GM19467 (cell line): Measurements from ENCODE around the gene UBE2G2.

Source experiments
- ATAC-seq: cut with Tn5 transposase; IDR thresholded peaks from one replicate; pipeline ENCODE4 v1.9.1; 2021; ENCODE audit warnings: mild to moderate bottlenecking, moderate library complexity; ENCODE audit not compliant: unreplicated experiment

UBE2G2 gene

DNA sequence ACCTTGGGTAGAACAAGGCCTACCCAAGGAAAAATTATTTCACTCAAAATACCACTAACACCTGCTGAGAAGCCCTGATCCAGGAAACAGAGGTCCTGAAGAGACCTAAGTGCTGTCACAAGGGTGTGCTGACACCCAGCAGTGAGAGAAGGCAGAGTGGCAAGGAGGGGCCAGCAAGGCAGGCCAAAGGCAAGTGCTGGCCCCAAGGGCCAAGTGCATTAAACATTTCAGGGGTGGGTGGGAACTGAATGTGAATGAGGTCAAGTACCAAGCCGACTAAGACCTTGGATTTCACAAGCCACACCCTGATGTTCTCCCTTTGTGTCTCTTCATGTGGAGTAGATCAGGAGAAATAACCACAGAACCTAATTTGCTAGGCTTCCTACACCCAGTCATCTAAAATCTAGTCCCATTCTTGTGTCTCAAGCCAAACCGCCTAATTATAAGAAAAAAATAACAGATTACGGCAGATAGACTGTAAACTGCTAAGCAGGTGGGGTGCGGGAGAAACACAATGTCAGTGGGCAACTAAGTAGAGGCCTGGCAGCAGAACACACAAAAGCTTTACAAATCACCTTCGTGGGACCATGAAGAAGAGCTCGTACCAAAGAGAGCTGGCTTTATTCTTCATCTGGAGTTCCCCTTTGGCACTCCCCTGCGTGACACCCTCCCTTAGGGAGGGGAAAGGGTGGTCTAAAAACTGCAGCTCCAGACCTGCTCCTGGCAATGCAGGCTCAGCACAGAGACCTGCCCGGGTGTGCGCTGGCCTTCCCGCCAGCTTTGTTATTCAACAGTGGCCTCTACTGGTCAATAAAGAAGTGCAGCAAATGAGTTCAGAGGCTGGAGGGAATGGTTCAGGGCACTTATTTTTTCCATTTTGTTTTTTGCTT is 8.7 kb downstream of the UBE2G2 start:
- ATAC-seq = peak; percentile 63

DNA sequence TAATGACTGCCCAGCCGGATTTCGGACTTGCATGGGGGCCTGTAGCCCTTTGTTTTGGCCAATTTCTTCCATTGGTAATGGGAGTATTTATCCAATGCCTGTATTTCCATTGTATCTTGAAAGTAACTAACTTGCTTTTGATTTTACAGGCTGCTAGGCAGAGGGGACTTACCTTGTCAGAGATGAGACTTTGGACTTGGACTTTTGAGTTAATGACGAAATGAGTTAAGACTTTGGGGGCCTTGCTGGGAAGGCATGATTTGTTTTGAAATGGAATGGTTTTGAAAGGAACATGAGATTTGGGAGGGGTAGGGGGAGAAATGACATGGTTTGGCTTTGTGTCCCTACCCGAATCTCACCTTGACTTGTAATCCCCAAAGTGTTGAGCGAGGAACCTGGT is 9.6 kb downstream of the UBE2G2 start:
- no peak for ATAC-seq

DNA sequence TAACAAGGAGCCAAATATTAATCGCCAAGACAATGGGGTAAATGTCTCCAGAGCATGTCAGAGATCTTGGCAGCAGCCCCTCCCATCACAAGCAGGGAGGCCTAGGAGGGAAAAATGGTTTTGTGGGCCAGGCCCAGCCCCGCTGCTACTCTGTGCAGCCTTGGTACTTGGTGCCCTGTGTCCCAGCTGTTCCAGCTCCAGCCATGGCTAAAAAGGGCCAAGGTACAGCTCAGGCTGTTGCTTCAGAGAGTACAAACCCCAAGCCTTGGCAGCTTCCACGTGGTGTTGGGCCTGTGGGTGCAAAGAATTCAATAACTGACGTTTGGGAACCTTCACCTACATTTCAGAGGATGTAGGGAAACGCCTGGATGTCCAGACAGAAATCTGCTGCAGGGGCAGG is 10.4 kb downstream of the UBE2G2 start:
- no peak for ATAC-seq

DNA sequence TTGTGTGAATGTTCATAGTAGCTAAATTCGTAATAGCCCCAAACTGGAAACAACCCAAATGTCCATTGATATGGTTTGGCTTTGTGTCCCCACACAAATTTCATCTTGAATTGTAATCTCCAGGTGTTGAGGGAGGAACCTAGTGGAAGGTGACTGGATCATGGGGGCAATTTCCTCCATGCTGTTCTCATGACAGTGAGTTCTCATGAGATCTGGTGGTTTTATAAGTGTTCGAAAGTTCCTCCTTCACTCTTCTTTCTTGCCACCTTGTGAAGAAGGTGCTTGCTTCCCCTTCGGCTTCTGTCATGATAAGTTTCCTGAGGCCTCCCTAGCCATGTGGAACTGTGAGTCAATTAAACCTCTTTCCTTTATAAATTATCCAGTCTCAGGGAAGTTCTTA is 11.3 kb downstream of the UBE2G2 start:
- ATAC-seq = no peak

DNA sequence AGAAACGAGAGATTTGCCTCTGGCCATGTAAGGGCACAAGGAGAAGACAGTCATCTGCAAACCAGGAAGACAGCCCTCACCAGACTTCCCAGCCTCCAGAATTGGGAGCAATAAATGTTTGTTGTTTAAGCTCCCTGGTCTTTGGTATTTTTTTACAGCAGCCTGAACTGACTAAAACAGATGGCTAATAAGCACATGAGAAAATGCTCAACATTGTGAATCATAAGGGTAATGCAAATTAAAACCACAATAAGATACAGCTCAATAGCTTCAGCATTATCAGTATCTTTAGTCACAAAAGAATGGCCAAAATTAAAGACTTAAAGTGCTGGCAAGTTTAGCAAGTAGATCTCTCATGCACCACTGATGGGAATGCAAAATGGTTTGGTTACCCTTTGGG is 11.7 kb downstream of the UBE2G2 start:
- ATAC-seq = no peak

DNA sequence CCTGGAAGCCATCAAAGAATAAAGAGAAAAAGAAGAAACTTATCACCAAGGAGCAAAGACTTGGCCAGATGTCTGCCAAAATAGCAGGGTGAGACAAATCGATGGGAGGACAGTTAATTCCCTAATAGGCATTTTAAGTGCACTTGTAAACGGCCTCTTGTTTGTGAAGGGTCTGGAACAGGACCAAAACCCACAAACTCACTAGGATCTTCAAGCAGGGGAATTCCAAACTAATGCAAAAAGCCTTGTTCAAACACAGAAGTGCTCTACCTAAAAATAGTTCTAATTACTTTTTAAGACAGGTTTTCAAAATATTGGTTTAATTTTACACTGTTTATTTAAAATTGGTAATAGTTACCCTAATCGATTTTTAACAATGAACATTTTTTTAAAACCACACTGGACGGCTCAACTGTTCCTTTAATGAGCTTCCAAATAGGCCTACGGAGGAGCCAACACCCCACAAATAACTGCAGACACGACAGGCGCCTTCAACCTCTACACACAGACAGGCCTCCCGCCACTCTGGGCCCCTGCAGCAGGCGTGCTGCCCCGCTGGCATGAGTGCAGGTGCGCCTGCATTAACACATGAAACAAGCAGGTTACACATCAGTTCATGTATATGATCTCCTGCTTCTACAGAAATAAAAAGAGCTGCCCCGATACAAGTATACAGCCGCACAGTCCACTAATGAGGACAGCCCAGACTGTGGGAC is 15.8 kb downstream of the UBE2G2 start:
- no peak for ATAC-seq

DNA sequence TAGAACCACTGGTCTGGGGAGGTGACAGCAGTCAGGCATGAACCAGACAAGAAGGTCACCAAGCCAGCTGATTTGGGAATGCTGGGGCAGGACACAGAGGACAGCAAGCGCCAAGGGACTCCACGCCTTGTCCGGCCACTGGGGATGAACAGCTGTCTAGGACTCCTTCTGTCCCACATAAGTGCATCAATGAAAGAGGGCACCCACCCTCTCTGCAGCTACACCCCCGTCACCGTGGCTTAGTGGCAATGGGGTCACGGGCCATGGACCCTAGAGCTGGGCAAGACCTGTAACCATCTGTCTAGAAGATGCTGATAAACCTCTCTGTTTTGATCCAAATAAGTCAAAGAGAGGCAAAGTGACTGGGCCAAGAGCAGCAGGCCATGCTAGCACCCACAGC is 16.8 kb downstream of the UBE2G2 start:
- no peak for ATAC-seq

DNA sequence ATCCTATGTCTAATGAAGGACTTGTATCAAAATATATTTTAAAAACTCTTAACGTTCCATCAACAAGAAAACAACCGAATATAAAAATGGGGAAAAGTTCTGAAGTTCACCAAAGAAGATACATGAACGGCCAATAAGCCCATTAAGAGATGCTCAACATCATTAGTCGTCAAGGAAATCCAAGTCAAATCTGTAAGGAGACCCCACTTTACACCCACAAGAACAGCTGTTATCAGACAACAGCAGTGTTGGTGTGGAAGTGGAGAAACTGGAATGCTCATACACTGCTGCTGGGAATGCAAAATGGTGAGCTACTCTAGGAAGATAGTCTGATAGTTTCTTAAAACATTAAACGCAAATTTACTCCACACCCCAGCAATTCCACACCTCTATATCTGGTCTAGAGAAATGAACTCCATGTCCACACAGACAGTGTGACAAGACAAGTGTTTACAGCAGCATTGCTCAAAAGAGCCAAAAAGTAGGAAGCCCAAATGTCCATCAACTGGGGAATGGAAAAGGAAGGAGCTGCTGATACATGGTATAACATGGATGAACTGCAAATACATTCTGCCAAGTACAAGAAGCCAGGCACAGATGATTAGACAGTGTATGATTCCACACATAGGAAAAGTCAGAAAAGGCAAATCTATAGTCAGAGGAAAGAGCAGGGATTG is 18.5 kb downstream of the UBE2G2 start:
- no peak for ATAC-seq

DNA sequence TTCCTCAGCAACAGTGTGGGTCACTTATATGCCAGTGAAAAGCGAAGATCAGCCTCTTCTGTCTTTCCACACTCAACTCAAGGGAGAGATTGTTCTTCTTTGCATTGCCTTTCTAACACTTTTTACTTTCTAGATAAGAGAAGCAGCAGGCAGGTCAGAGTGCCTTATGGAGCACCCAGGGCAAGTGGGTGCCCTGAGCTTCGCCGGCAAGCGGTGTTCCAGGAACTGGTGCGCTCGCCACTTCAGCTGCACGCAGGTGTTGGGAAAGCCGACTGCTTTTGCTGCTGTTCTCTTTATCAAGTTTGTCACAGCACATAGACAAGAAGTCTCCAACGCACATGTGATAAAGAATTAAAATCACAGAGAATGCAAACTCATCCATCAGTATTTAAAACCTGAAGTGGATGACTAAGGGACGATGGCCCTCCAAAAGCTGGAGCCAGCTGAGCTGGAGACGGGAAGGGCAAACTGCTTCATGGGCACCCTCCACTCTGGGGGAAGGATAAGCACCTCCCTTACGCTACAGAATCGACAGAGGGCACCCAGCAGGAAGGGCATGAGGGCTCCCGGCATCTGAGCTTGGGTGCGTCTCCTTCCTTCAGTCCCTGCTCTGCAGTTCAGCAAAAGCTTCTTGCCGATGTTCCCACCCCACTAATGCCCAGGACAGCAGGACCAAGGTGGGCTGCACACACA is 20.7 kb downstream of the UBE2G2 start:
- ATAC-seq = no peak

DNA sequence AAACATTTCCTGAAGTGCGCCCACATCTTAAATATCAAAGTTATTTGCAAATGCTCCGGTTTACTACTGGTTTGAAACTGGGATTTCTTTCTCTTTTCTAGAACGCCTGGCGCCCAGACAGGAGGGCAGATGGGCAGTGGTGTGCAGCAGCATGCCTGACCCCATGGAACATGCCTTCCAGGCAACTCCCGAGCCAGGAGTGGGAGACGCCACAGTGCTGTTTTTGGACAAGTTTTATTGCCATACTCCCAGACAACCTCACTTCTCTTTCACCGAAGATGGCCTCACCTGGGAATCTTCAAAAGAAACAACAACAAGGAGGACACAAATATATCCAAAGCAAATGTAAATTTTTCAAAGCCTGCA is 21.5 kb downstream of the UBE2G2 start:
- ATAC-seq = no peak

DNA sequence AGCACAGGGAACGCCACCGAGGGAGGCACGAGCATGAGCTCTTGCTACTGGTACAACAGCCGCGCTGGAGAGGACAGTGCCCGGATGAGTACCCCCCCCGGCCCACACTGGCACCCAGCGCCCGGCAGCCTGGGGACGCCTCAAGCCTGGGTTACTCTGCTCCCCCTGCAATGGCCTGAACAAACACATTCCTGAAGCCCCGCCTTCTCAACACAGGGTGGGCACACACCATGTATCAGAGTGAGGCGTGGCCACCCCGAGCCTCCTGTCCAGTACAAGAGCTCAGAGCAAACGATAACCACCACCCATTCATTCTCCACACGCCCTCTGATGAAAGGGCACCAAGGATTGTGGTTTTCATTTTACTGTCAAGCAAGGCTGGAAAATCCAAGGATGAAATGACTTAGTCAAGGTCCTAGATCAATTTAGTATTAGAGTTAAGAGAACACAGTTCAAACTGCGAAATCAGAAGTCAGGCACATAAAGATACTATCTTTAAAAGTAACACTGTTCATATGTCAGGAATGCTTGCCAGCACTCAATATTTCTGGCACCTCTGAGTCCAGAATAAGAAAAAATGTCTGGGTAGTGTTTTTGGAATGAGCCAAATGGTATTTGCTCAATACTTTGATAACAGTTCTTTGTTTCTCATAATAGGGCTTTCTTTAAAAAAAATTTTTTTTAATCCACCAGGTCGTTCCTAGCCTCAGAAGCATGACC is 22.0 kb downstream of the UBE2G2 start:
- no peak for ATAC-seq

DNA sequence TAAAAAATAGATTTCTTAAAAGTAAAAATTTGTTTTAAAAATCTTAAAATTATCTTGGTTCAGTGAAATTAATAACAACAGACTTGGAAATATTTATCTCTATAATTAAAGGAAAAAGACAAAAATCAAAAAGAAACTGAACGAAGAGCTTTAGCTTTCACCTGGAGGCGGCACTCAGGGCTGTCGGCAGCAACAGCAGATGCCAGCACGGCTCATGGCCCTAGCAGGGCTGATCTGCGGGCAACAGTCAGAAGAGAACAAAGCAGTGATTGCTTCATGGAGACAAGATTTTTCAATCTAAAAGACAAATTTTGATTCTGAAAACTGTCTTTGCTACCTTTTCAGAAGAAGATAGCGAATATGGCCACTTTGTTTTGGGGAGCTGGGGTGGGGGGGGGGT is 22.6 kb downstream of the UBE2G2 start:
- no peak for ATAC-seq

DNA sequence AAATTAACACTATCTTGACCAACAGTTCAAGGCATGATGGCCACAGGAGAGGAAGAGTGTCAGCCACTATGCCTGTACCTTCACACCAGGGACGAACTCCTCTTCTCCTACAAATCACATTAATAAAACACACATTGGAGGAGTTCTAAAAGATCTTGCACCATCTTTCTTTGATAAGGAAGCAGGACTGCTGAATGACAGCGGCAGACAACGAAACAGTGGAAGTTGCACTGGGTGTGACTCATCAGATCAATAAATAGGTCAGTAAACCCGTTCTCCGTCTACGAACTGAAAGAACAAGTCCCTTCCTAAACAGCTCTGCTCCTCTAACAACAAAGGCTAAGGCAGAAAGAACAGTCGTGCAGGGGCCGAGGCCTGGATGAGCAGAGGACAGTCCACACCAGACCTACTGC is 23.1 kb downstream of the UBE2G2 start:
- no peak for ATAC-seq

DNA sequence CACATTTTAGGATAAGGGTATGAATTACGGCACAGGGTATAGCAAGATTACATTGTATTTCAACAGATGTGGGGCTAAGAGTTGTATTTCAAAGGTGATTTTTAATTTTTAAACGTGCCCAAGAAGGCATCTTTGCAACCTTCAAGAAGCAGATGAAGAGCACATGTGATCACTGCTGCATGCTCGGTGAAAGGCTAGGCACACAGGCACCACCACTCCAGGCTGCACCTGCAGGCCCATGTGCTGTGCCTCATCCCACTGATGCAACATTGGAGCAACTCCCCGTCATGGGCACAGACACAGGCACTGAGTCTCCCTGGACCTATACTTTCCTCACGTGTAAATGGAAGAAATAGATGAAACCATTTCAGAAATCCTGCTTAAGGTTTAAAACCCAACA is 23.5 kb downstream of the UBE2G2 start:
- ATAC-seq = no peak

DNA sequence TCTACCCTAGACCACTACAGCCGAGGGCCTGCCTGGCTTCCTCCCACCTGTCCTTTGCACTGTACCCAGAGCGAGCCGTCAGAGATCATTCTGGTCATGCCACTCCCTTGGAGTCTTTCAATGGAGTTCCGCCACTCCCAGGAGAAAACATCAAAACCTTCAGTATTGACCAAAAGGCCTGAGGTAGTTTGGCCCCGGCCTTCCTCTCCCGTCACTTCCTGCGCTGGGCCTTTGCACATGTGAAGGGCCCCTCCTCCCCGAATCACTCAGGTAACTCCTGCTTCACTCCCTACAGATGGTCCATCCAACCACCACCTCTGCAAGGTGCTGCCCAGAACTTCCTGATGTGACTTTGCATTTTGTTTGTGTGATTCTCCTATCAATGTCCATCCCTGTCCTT is 26.6 kb downstream of the UBE2G2 start:
- no peak for ATAC-seq

DNA sequence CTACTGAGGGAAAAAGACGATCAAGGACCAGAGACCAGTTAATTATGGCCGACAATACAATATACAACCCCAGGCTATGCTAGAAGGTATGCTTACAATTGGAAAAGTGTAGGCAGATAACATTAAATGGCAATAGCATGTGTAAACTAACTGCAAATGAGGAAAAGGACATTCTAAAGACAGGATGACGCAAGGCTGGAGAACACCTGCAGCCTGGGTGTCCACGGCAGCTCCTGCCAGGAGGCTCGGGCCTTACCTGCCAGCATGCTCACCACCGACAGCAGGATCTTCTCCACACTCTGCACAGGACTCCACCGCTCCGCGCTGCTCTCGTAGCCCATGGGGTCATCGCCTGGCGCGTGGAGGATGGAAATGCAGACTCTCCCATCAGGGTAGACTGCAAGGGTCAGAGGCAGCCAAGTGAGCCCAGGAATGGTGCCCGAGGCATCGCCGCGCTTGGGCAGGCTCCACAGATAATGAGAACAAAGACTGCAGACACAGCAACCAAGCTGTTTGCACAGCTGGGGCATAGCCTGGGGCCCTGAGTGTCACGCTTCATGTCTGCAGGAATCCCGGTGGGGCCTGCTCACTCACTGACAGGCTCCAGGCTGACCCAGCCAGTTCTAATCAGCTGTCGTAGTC is 28.2 kb downstream of the UBE2G2 start:
- ATAC-seq = no peak

DNA sequence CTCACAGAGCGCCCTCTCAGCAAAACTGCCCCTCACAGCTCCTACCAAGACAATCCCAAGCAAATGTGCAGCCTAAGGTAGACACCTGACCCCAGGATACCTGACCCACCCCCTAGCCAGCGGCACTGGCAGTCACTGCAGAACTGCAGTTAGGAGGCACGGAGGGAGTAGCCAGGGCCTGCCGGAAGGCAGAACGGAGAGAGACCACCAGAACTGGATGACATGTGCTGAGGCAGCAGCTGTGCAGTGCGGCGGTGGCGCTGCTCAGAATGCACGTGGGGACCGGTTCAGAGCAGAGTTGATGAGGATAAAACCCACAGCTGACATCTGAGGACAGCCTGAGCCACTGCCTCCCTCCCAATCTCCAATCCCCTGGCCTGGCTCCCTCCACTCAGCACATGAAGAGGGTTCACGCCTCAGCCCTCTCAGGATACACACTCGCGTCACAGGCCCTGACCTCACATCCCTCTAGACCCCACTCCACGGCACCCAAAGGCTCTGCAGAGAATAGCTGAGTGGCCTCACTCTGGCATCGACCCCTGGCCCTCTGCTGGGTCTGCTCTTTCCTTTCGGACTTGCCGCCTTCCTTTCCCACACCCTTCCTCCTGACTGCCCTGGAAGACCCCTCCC is 29.6 kb downstream of the UBE2G2 start:
- ATAC-seq = no peak

DNA sequence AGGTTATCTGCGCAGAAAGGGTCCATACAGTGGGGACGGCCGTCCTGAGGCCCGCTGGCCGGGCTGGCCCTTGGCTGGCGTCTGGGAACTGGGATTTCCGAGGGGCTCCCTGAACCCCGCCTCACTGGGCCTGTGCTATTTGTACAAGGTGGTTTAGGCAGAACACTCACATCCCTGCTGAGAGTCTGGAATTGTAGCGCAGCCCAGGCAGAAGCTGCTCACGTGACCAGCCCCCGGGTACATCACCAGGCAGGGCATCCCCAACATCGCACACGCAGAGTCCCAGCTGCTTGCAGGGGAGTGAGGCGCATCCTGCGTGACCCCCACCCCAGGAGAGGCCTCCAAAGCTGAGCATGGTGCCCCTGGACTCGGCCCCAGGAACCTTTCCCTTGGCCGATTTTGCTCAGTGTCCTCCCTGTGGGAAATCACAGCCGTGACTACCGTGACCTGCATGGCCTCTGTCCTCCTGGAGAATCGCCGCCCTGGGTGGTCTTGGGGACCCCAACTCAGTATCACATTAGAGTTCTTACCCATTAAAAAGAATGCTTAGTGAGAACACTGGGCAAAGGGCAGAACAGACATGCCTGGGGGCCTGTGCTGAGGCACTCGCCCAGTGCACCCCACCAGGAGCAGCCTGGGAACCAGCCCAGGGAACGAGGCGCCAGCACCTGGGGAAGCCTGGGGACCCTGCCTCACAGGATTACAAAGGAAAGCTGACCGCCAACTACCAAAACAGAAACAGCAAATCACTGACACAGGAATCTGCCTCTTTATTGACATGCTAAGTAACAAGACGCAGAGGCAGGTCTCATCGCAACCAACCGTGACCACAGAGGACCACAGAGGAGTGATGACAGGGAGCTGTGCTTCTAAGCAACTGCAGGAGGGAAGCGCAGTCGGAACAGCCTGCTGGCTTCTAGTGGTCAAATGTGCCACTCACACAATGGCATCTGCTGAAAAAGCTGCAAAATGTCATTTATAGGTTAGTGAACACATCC is 33.5 kb downstream of the UBE2G2 start:
- no peak for ATAC-seq
